Superior temporal gyrus (tissue), 1 donor: ENCODE data around the gene PTX3.

ENCODE experiments used
- DNase-seq: peaks from one replicate; pipeline ENCODE4 v3.0.0-alpha.2; 2016; ENCODE audit errors: extremely low spot score

PTX3 gene

DNA sequence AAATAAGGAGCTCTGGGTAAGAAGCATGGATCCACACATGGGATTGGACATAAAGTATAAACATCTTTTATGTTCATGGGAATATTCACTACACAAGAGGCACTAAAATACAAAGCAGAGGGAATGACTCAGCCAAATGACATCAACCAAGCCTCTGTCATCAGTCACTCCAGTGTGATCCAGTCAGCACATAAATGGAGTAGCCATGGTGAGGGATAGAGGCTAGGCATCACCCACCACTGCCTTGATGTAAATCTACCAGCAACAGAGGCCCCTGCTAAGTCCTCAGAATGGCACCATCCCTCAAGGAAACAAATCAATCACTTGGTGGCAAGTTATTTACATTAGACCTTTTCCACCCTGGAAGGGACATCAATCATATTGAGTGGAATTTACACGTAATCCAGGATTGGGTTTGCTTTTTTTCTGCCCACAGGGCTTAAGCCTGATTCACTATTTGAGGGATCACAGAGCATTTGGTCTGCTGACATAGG is 39.3 kb downstream of the PTX3 start:
- DNase-seq, result no peak

DNA sequence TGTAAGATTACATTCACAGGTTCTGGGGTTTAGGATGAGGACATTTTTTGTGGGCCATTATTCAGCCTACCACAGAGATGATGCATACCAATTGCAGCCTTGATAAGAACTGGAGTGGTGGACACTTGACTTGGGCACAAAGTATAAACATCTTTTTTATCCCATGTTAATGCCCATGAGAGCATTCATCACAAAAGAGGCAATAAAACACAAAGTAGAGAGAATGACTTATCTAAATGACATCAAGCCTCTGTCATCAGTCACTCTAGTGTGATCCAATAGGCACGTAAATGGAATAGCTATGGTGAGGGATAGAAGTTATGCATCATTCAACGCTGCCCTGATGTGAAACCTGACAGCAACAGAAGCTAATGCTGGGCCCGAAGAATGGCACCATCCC is 40.8 kb downstream of the PTX3 start:
- no peak for DNase-seq

- no peak for DNase-seq
Measured at GRCh38 chr3:157479464-157480243, 43.0 kb downstream of the PTX3 start.

DNA sequence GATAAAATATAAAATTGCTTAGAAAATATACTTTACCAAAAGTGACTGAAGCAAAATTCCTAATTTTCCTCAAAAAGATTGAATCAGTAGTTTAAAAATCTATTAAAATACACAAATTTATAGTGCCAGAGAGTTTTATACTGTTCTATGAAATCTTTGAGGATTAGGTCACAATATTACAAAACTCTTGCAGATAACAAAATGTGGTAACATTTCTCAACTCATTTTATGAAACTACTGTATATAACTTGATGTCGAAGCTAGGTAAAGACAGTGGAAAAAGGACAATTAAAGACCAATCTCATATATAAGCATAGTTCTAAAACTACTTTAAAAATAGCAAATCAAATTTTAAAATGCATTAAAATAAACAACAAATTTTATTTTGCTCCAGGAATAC is 50.7 kb downstream of the PTX3 start:
- DNase-seq, result no peak

DNA sequence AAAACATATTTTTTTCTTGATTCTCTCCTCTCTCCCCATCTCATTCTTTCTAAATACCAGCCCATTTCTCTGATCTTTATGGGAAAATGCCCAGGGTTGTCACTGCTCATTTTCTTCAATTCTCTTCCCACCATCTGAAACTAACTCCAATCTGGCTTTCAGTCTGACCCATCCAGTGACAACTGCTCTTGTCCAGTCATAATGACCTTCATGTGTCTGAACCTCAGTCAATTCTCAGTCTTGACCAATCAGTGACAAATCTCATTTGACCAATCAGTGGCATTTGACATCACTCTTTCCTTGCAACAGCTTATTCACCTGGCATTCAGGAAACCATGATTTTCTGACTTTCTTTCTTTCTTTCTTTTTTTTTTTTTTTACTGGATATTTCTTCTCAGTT is 51.5 kb downstream of the PTX3 start:
- no peak for DNase-seq

- DNase-seq, result no peak
Measured at GRCh38 chr3:157491136-157491535, 54.5 kb downstream of the PTX3 start.
